Large intestine (tissue), 12 donors: ENCODE results near the gene OTOG. TPM values are rescaled to one million over a fixed set of nuclear protein-coding genes. Genes with fewer than 3 reads are reported as not detected.

Source experiments
- DNase-seq, 2 donors: peaks; one replicate each; pipeline versions ENCODE4 v3.0.0 to v3.0.0-alpha.2; 2013
- H3K27ac ChIP-seq: one replicate; pipeline ENCODE4 v1.5.1; 2013; ENCODE audit warnings: low read length
- H3K27me3 ChIP-seq: 2 replicates; pipeline ENCODE4 v1.6.1; 2013; ENCODE audit warnings: low read length; ENCODE audit not compliant: control insufficient read depth, insufficient read depth
- H3K36me3 ChIP-seq: 2 replicates; pipeline ENCODE4 v1.6.1; 2013; ENCODE audit warnings: low read length; ENCODE audit not compliant: control insufficient read depth, insufficient read depth
- H3K4me1 ChIP-seq: one replicate; pipeline ENCODE4 v1.6.1; 2013; ENCODE audit warnings: low read length; ENCODE audit not compliant: control insufficient read depth, insufficient read depth
- H3K4me3 ChIP-seq: one replicate; pipeline ENCODE4 v1.5.1; 2013; ENCODE audit warnings: low read length
- H3K9me3 ChIP-seq: one replicate; pipeline ENCODE4 v1.6.1; 2013; ENCODE audit warnings: mild to moderate bottlenecking, low read depth, low read length, moderate library complexity; ENCODE audit not compliant: control insufficient read depth
- WGBS: methylation state at CpG from one replicate; pipeline ENCODE4 v1.1.5; 2013; ENCODE audit warnings: low lambda C conversion rate; ENCODE audit not compliant: insufficient coverage; 5-methylcytosine and 5-hydroxymethylcytosine counted together
- long read RNA-seq, 11 donors: transcript quantifications; one replicate each; lab custom pipeline, GENCODE V29; 2026
- polyA plus RNA-seq: library from polyadenylated mRNA; unstranded; fragments of 120-200 nt; gene quantifications from one replicate; pipeline ENCODE4 v1.2.1, GENCODE V29; 2013

OTOG gene
- 0.10 TPM for polyA plus RNA-seq
- long read RNA-seq, donor 1 = 0 reads
- long read RNA-seq, donor 2 = 0 reads
- long read RNA-seq, donor 3 = 0 reads
- long read RNA-seq, donor 4 = 0 reads
- long read RNA-seq, donor 5 = 0 reads
- long read RNA-seq, donor 6 = 0 reads
- long read RNA-seq, donor 7 = 0 reads
- long read RNA-seq, donor 8 = 0 reads
- long read RNA-seq, donor 9 = 0 reads
- long read RNA-seq, donor 10 = 0 reads
- long read RNA-seq, donor 11 = 0 reads

- no peaks in the 10 kb centered on the region for H3K36me3 ChIP-seq
- H3K27ac ChIP-seq = no peak within 1 kb of the TSS
- WGBS = 0% methylated on average over 5 of the region's 20 CpGs
- H3K27me3 ChIP-seq = peaks cover 7% of the 10 kb centered on the region
- no peaks in the 10 kb centered on the region for H3K9me3 ChIP-seq
- H3K4me1 ChIP-seq = peaks cover 14% of the 10 kb centered on the region
- peak in 1 of 2 donors; percentile 42 for DNase-seq
- no peak within 1 kb of the TSS for H3K4me3 ChIP-seq
These were observed at the start of gene OTOG for GRCh38 chr11:17547051-17547577. Gene OTOG (plus strand): TSS chr11:17547259. CDS start chr11:17547373, 114 bp downstream.

DNA sequence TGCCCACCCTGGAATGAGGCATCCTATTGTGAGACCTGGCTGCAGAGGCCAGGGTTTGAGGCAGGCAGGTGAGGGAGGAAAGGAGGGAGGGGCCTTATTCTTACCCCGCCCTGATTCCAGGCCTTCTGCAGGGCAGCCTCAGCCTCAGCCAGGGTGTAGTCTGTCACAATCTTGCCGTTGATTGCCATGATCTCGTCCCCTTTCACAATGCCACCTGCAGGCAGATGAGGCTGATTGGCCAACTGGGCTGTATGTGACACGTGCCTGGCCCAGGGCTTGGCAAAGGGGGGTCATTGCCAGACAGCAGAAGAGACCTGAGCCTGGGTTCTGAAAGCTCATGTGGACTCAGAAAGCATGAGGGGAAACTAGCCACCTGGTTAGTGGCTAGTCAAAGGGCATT is 49.0 kb upstream of the OTOG start:
- DNase-seq = peak; percentile 61 to 67

GRCh38 chr11:17498475-17498874 is 48.6 kb upstream of the OTOG start:
- Histone ChIP-seq H3K9me3 (no peaks in the 10 kb centered on the region), H3K36me3 (peaks cover 78% of the 10 kb centered on the region), H3K4me3 (no peak overlapping the region), H3K4me1 (no peaks in the 10 kb centered on the region), H3K27ac (no peak overlapping the region), H3K27me3 (no peaks in the 10 kb centered on the region)
- DNase-seq = no peak
- 100% methylated on average over 1 of the region's 5 CpGs for WGBS

More for the DNA sequence above, 49.0 kb upstream of the OTOG start:
- Histone ChIP-seq H3K9me3 (no peaks in the 10 kb centered on the region), H3K27me3 (no peaks in the 10 kb centered on the region), H3K27ac (no peak overlapping the region), H3K36me3 (peaks cover 75% of the 10 kb centered on the region), H3K4me3 (no peak overlapping the region), H3K4me1 (no peaks in the 10 kb centered on the region)
- no CpG with 5 or more reads among the region's 4 CpGs for WGBS

GRCh38 chr11:17500673-17501072 is 46.4 kb upstream of the OTOG start:
- WGBS = no CpG with 5 or more reads among the region's 12 CpGs
- no peak overlapping the region for H3K4me3 ChIP-seq
- no peak overlapping the region for H3K27ac ChIP-seq
- no peaks in the 10 kb centered on the region for H3K9me3 ChIP-seq
- no peak for DNase-seq
- peaks cover 72% of the 10 kb centered on the region for H3K36me3 ChIP-seq
- no peaks in the 10 kb centered on the region for H3K27me3 ChIP-seq
- no peaks in the 10 kb centered on the region for H3K4me1 ChIP-seq

- no peaks in the 10 kb centered on the region for H3K27me3 ChIP-seq
- no CpG with 5 or more reads among the region's 4 CpGs for WGBS
- H3K4me3 ChIP-seq = no peak overlapping the region
- no peaks in the 10 kb centered on the region for H3K4me1 ChIP-seq
- no peaks in the 10 kb centered on the region for H3K9me3 ChIP-seq
- DNase-seq = no peak
- no peak overlapping the region for H3K27ac ChIP-seq
- peaks cover 62% of the 10 kb centered on the region for H3K36me3 ChIP-seq
These were observed 44.4 kb upstream of the OTOG start for GRCh38 chr11:17502630-17503029.

GRCh38 chr11:17504330-17505107 is 42.5 kb upstream of the OTOG start:
- Histone ChIP-seq H3K4me1 (peaks cover 4% of the 10 kb centered on the region), H3K36me3 (peaks cover 53% of the 10 kb centered on the region), H3K9me3 (no peaks in the 10 kb centered on the region), H3K27me3 (no peaks in the 10 kb centered on the region), H3K4me3 (no peak overlapping the region), H3K27ac (no peak overlapping the region)
- WGBS = no CpG with 5 or more reads among the region's 9 CpGs
- peak; percentile 36 for DNase-seq

DNA sequence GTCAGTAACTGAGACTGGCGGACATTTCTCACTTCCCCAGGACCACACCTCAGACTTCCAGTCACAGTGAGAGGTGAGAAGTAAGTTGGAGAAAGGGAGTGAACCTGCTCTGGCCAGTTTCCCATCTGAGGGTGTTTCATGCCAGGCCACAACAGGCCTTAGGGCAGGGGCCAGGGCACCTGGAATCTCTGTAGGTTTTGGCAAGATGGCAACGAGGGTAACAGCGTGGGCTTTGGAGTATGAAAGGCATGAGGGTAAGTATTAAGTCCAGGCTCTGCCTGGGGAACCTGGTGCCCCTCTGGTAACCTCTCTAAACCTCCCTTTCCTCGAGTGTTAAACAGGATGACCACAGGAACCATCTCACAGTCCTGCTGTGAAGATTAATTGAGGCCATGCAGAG is 41.9 kb upstream of the OTOG start:
- Histone ChIP-seq H3K27ac (no peak overlapping the region), H3K9me3 (no peaks in the 10 kb centered on the region), H3K36me3 (peaks cover 51% of the 10 kb centered on the region), H3K4me1 (peaks cover 4% of the 10 kb centered on the region), H3K4me3 (no peak overlapping the region), H3K27me3 (no peaks in the 10 kb centered on the region)
- no peak for DNase-seq
- WGBS = no CpG with 5 or more reads among the region's 4 CpGs

- H3K27me3 ChIP-seq = no peaks in the 10 kb centered on the region
- 80% methylated on average over 1 of the region's 6 CpGs for WGBS
- H3K4me1 ChIP-seq = peaks cover 4% of the 10 kb centered on the region
- DNase-seq = no peak
- no peak overlapping the region for H3K4me3 ChIP-seq
- H3K36me3 ChIP-seq = peaks cover 51% of the 10 kb centered on the region
- H3K9me3 ChIP-seq = no peaks in the 10 kb centered on the region
- H3K27ac ChIP-seq = no peak overlapping the region
These were observed 40.7 kb upstream of the OTOG start for GRCh38 chr11:17506314-17506713.

GRCh38 chr11:17506942-17507341 is 40.1 kb upstream of the OTOG start:
- Histone ChIP-seq H3K27ac (no peak overlapping the region), H3K4me1 (peaks cover 4% of the 10 kb centered on the region), H3K36me3 (peaks cover 52% of the 10 kb centered on the region), H3K4me3 (no peak overlapping the region), H3K9me3 (no peaks in the 10 kb centered on the region), H3K27me3 (no peaks in the 10 kb centered on the region)
- no CpG with 5 or more reads among the region's 3 CpGs for WGBS
- no peak for DNase-seq

GRCh38 chr11:17507773-17508172 is 39.3 kb upstream of the OTOG start:
- Histone ChIP-seq H3K9me3 (no peaks in the 10 kb centered on the region), H3K4me3 (no peak overlapping the region), H3K27me3 (no peaks in the 10 kb centered on the region), H3K36me3 (peaks cover 55% of the 10 kb centered on the region), H3K4me1 (peaks cover 4% of the 10 kb centered on the region), H3K27ac (no peak overlapping the region)
- WGBS = no CpG with 5 or more reads among the region's 2 CpGs
- no peak for DNase-seq
